ENCODE measurements around the gene PRDM15.

PRDM15 gene

DNA sequence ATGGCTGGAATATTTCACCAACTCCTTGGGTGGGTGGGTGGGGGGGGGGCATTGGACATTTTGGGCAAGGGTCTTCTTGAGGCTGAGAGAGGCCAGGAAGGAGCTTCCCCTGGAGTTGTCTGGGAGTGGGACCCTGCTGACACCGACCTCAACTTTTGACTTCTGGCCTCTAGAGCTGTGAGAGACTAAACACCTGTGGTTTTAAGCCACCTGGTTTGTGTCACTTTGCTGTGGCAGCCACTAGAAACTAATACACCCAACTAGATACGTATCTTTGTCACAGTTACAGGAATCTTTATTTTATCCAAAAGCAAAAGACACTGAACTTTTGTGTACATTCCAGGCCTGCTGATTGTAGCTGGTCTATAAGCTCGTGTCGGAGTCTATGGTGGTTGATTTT is 102.4 kb downstream of the PRDM15 start:
- TF ChIP-seq, protein P1, sequence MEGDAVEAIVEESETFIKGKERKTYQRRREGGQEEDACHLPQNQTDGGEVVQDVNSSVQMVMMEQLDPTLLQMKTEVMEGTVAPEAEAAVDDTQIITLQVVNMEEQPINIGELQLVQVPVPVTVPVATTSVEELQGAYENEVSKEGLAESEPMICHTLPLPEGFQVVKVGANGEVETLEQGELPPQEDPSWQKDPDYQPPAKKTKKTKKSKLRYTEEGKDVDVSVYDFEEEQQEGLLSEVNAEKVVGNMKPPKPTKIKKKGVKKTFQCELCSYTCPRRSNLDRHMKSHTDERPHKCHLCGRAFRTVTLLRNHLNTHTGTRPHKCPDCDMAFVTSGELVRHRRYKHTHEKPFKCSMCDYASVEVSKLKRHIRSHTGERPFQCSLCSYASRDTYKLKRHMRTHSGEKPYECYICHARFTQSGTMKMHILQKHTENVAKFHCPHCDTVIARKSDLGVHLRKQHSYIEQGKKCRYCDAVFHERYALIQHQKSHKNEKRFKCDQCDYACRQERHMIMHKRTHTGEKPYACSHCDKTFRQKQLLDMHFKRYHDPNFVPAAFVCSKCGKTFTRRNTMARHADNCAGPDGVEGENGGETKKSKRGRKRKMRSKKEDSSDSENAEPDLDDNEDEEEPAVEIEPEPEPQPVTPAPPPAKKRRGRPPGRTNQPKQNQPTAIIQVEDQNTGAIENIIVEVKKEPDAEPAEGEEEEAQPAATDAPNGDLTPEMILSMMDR (conservative IDR thresholded peaks at IDR 0.05; ENCODE audit: low read depth, low read length), result no peak
- no peak overlapping the region for H3K4me3 ChIP-seq (ENCODE audit: low read depth, low read length)
- no peak for DNase-seq (ENCODE audit: low read depth)

- no peak for DNase-seq (ENCODE audit: low read depth)
- TF ChIP-seq, protein P1 (conservative IDR thresholded peaks at IDR 0.05; ENCODE audit: low read depth, low read length), result no peak
- no peak overlapping the region for H3K4me3 ChIP-seq (ENCODE audit: low read depth, low read length)
These were observed 104.0 kb downstream of the PRDM15 start for GRCh38 chr21:41775149-41775472.

DNA sequence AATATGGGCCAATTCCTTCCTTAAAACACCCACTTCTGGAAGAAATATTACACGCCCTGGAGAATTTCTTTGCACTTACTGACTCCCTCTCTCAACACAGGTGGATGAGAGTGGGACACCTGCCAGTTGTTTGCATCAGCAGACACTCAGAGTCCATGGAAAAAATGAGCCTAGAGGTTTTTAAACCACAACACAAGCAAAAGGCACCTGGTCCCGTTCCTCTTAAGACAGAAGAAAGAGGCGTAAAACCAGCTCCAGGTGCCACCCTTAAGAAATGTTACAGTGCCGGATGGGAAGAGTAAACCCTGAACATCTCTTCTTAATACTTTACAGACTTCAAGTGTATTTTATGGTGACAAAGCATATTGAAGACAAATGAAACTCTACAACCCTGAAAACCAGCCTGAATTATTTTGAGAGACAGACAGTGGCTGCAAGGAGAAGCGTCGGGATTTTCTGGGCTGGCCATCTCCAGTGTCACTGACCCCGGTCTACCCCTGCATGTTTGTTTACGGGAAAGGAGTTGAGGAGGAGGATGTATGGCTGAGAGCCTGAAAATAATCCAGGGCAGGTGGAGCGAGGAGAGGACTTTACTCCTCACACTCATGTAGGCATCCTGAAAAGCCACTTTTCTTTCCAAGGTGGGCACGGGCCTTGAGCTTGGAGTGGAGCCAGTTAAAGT is 104.5 kb downstream of the PRDM15 start:
- TF ChIP-seq, protein P1 (conservative IDR thresholded peaks at IDR 0.05; ENCODE audit: low read depth, low read length), result no peak
- H3K4me3 ChIP-seq (ENCODE audit: low read depth, low read length), result no peak overlapping the region
- no peak for DNase-seq (ENCODE audit: low read depth)

GRCh38 chr21:41772351-41773080 is 106.6 kb downstream of the PRDM15 start:
- no peak for DNase-seq (ENCODE audit: low read depth)
- H3K4me3 ChIP-seq (ENCODE audit: low read depth, low read length), result no peak overlapping the region
- TF ChIP-seq, protein P1 (conservative IDR thresholded peaks at IDR 0.05; ENCODE audit: low read depth, low read length), result no peak

DNA sequence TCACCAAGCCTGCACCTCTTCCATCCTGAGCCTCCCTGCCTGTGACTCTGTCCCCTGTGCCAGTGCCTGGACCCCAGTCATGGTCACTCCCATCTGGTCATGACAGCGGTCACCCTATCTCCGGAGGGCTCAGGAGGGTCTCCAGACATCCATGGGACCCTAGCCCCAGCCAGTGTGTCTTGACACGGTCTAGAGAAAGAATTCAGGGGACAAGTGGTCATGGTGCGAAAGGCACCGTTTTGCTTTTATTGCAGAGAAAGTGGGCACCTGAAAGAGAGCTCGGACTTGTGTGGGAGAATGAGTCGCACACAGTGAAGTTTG is 107.6 kb downstream of the PRDM15 start:
- no peak for DNase-seq (ENCODE audit: low read depth)
- no peak overlapping the region for H3K4me3 ChIP-seq (ENCODE audit: low read depth, low read length)
- TF ChIP-seq, protein P1 (conservative IDR thresholded peaks at IDR 0.05; ENCODE audit: low read depth, low read length), result no peak

DNA sequence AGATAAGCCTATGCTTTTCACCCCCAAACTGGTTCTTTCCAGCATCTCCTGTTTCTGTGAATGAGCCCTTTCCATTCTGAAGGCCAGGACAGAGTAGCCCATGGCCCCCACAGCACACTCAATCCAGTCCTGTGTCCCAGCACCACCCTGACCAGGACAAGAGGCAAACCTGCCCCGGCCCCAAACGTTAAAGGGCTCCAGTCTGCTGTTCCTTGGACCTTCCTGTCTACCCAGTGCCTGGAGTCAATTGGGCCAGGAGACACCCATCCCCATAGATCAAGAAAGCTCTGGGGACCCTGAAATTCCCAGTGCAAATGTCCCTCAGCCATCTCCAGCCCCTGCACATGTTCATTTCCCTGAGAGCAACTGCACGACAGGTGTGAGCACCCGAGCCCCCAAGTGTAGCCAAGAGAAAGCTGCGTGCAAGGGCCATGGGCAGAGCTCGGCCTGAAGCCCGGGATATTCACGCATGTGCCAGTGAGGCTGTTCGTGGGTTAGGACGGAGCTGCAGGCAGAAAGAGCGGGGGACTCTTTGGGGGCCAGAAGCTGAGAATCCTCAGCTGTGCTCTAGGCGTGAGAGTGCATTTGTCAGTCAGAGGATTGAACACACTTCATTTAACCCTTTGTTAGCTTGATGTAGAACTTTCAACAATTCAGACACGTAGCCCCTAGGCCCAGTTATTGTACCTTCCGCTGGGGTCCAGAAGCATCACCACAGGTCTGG is 108.1 kb downstream of the PRDM15 start:
- no peak for DNase-seq (ENCODE audit: low read depth)
- TF ChIP-seq, protein P1 (conservative IDR thresholded peaks at IDR 0.05; ENCODE audit: low read depth, low read length), result no peak
- H3K4me3 ChIP-seq (ENCODE audit: low read depth, low read length), result no peak overlapping the region
